PC-3 (cell line): ENCODE data around the gene SCNN1B.

Experiments
- CTCF ChIP-seq: fragments of 300-600 bp; sonication (generic); conservative IDR thresholded peaks from 2 replicates; pipeline ENCODE4 v1.5.1; 2017; ENCODE audit warnings: antibody characterized with exemption, low read depth, mild to moderate bottlenecking, low read length
- EZH2 ChIP-seq: fragments of 300-600 bp; sonication (generic); IDR thresholded peaks from one replicate; pipeline ENCODE4 v1.6.1; 2017; ENCODE audit warnings: antibody characterized with exemption, mild to moderate bottlenecking, low read length; ENCODE audit not compliant: unreplicated experiment

- no peak for TF ChIP-seq CTCF
- no peak for TF ChIP-seq EZH2
These were observed 19.2 kb downstream of the SCNN1B start for GRCh38 chr16:23321206-23321875.
